Measurements from ENCODE around the gene NAT16. TPM values are rescaled to one million over a fixed set of nuclear protein-coding genes. Genes with fewer than 3 reads are reported as not detected.

Gene NAT16
- total RNA-seq, 2 experiments from 2014 or later = not detected

DNA sequence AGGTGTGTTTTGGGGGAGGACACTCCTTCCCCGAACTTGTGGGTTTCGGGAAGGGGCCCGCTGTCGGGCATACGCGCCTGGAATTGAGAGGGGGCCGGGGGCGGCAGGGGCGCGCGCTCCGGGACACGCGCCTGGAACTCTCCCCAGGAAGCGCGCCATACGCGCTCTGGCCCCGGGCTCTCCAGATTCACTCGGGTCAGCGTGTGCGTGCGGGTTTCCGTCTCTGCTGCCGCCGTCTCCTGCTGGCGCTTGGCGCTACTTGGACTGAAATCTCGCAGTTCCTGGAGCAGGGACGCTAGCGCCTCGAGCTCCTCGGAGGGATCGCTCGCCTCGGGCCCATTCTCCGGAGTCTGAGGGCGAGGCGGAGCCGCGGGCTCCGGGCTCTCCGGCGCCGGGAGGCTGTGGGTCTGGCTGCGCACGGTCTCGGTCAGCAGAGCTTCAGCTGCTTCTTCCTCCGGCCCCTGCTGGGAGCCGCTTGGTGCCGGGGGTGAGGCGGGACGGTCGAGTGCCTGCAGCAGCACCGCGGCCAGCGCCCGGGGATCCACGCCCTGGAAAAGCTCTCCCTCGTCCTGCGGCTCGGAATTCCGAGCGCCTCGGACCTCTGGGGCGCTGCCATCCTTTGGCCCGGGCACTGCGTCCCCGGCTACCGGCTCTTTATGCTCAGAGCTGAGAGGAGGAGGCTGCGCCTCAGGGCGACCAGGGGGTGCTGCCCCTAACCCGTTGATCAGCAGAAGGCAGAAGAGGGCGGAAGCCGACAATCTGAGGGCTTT is 15.8 kb downstream of the NAT16 start:
- peaks cover 16% of the 10 kb centered on the region for H3K36me3 Mint-ChIP-seq (ENCODE audit: low read depth)
- H3K27ac Mint-ChIP-seq = no peak overlapping the region
- peaks cover 9% of the 10 kb centered on the region for H3K36me3 ChIP-seq (ENCODE audit: insufficient read depth, low read length)
- peaks cover 67 to 73% of the 10 kb centered on the region in 2 experiments for H3K27me3 ChIP-seq (ENCODE audit: control insufficient read depth in 1 of 2, insufficient read depth in 2 of 2, low read length in 2 of 2)
- ATAC-seq (ENCODE audit: poor library complexity) = no peak
- TF ChIP-seq, protein P1, sequence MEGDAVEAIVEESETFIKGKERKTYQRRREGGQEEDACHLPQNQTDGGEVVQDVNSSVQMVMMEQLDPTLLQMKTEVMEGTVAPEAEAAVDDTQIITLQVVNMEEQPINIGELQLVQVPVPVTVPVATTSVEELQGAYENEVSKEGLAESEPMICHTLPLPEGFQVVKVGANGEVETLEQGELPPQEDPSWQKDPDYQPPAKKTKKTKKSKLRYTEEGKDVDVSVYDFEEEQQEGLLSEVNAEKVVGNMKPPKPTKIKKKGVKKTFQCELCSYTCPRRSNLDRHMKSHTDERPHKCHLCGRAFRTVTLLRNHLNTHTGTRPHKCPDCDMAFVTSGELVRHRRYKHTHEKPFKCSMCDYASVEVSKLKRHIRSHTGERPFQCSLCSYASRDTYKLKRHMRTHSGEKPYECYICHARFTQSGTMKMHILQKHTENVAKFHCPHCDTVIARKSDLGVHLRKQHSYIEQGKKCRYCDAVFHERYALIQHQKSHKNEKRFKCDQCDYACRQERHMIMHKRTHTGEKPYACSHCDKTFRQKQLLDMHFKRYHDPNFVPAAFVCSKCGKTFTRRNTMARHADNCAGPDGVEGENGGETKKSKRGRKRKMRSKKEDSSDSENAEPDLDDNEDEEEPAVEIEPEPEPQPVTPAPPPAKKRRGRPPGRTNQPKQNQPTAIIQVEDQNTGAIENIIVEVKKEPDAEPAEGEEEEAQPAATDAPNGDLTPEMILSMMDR (IDR thresholded peaks at IDR 0.05) = no peak
- peaks cover 69% of the 10 kb centered on the region for H3K27me3 Mint-ChIP-seq
- H3K27ac ChIP-seq (ENCODE audit: low read depth in 1 of 2, low read length in 2 of 2) = no peak overlapping the region
- no peak overlapping the region for H3K4me3 ChIP-seq (ENCODE audit: low read length)
- intact Hi-C loops (cut with DNase I, micrococcal nuclease) = loop anchor here in 1 of 2 experiments (5.0 kb wide), 1 partner anchor 457 kb away; the partner anchor contains the start of gene POP7
- peak in 1 of 14 experiments; percentile 47 for DNase-seq
- ChIA-PET POLR2A (interaction anchor here (1.2 to 1.7 kb wide), 2 partner anchors 10 to 54 kb away, joined by 3 to 4 read pairs; partner anchors contain the start of genes AP1S1 and ZNHIT1), CTCF (interaction anchor here (3.1 kb wide), 1 partner anchor 20 kb away, joined by 12 read pairs; no protein-coding TSS in a partner anchor)
- H3K4me1 ChIP-seq (ENCODE audit: insufficient read depth, low read length) = peaks cover 47% of the 10 kb centered on the region
- H3K9me3 Mint-ChIP-seq = no peaks in the 10 kb centered on the region
- H3K4me1 Mint-ChIP-seq (ENCODE audit: low read depth) = peaks cover 32% of the 10 kb centered on the region
- peak overlapping the region; percentile 56 for H3K4me3 Mint-ChIP-seq
- H3K9me3 ChIP-seq (ENCODE audit: control insufficient read depth in 1 of 2, insufficient read depth in 1 of 2, low read length in 2 of 2) = peaks cover 0 to 39% of the 10 kb centered on the region in 2 experiments

DNA sequence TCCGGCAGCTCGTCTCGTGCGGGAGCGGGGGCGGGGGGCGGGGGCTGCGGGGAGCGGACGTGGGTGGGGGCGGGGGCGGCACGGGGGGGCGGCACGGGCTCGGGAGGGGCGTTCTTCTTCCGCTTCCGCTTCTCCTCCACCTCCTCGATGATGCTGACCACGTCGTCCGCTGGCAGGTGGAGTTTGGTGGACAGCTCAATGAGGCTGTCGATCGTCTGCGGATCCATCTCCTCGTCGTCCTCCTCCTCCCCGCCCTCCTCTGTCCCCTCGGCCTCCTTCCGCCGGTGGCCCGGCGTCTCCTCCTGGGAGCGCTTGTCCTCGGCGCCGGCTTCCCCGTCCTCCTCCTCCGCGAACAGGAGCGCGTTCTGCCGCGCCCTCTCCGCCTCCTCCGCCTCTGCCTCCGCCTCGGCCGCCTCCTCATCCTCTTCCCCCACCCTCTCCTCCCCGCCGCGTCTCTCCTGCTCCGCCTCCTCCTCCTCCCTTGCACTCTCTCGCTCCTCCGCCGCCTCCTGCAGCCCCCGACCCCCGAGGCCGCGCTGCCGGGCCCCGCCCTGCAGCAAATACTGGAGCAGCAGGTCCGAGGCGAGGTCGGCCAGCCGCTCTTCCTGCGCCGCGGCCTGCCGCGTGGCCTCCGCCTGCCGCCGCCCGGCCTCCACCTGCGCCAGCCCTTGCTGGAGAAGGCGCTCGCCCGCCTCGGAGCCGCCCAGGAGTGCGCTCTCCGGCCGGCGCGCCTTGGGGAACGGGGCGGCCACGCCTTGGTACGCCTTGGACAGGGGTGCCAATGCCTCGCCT is 16.6 kb downstream of the NAT16 start:
- no peak for ATAC-seq (ENCODE audit: poor library complexity)
- DNase-seq = peak in 6 of 14 experiments; percentile 18 to 58 (median 55)
- ChIA-PET POLR2A (interaction anchor here (1.2 kb wide), 1 partner anchor 54 kb away, joined by 3 read pairs; the partner anchor contains the start of gene ZNHIT1), CTCF (interaction anchor here (3.1 kb wide), 1 partner anchor 19 kb away, joined by 12 read pairs; no protein-coding TSS in a partner anchor)
- H3K27me3 Mint-ChIP-seq = peaks cover 64% of the 10 kb centered on the region
- peaks cover 44% of the 10 kb centered on the region for H3K4me1 ChIP-seq (ENCODE audit: insufficient read depth, low read length)
- no peak overlapping the region for H3K27ac ChIP-seq (ENCODE audit: low read depth in 1 of 2, low read length in 2 of 2)
- peak overlapping the region; percentile 77 for H3K4me3 Mint-ChIP-seq
- peaks cover 27% of the 10 kb centered on the region for H3K4me1 Mint-ChIP-seq (ENCODE audit: low read depth)
- H3K4me3 ChIP-seq (ENCODE audit: low read length) = peak overlapping the region; percentile 49
- H3K27me3 ChIP-seq (ENCODE audit: control insufficient read depth in 1 of 2, insufficient read depth in 2 of 2, low read length in 2 of 2) = peaks cover 59 to 65% of the 10 kb centered on the region in 2 experiments
- peaks cover 0 to 33% of the 10 kb centered on the region in 2 experiments for H3K9me3 ChIP-seq (ENCODE audit: control insufficient read depth in 1 of 2, insufficient read depth in 1 of 2, low read length in 2 of 2)
- H3K36me3 Mint-ChIP-seq (ENCODE audit: low read depth) = peaks cover 24% of the 10 kb centered on the region
- H3K36me3 ChIP-seq (ENCODE audit: insufficient read depth, low read length) = peaks cover 15% of the 10 kb centered on the region
- no peak overlapping the region for H3K27ac Mint-ChIP-seq
- no peaks in the 10 kb centered on the region for H3K9me3 Mint-ChIP-seq
- TF ChIP-seq, protein P1 (IDR thresholded peaks at IDR 0.05) = no peak
- intact Hi-C loops (cut with DNase I, micrococcal nuclease) = loop anchor here in 1 of 2 experiments (5.0 kb wide), 1 partner anchor 456 kb away; the partner anchor contains the start of gene POP7

DNA sequence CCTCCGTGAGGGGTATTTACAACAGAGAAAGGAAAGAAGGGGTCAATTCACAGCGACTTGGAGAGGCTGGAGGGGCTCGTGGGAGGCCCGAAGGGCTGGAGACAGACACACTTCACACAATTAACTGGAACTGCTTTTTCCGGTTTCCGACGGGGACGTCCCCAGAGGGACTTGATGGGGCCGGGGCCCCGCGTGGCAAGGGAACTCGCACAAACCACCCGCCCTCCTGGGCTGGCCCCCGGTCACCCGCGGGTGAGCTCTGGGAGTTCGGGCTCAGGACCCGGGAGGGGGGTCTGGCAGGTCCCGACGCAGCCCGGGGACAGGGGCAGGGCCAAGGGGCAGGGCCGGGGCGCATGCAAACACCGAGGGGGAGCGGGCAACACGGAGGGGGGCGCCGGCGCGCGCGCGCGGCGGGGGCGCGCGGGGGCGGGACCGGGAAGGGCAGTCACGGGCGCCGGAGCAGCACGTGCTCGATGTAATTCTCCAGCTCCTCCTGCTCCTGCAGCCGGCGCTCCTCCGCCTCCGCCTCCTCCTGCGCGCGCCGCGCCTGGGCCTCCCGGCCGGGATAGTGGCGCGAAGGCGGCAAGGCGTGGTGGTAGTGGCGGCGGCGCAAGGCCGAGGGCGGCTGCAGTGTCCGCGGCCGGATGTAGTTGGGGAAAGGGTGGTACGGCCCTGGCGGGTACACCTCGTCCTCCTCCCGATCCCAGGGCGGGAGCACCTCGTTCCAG is 17.4 kb downstream of the NAT16 start:
- Mint-ChIP-seq H3K4me1 (ENCODE audit: low read depth) (peaks cover 24% of the 10 kb centered on the region), H3K27ac (no peak overlapping the region), H3K27me3 (peaks cover 61% of the 10 kb centered on the region), H3K36me3 (ENCODE audit: low read depth) (peaks cover 29% of the 10 kb centered on the region), H3K9me3 (no peaks in the 10 kb centered on the region), H3K4me3 (peak overlapping the region; percentile 77)
- TF ChIP-seq, protein P1 (IDR thresholded peaks at IDR 0.05) = no peak
- DNase-seq (peak in 1 of 14 experiments; percentile 43), ATAC-seq (ENCODE audit: poor library complexity) (no peak)
- peaks cover 44% of the 10 kb centered on the region for H3K4me1 ChIP-seq (ENCODE audit: insufficient read depth, low read length)
- H3K27ac ChIP-seq (ENCODE audit: low read depth in 1 of 2, low read length in 2 of 2) = no peak overlapping the region
- POLR2A ChIA-PET = no interaction called here
- intact Hi-C loops (cut with DNase I, micrococcal nuclease) = loop anchor here in 1 of 2 experiments (5.0 kb wide), 1 partner anchor 455 kb away; the partner anchor contains the start of gene POP7
- H3K9me3 ChIP-seq (ENCODE audit: control insufficient read depth in 1 of 2, insufficient read depth in 1 of 2, low read length in 2 of 2) = peaks cover 0 to 33% of the 10 kb centered on the region in 2 experiments
- CTCF ChIA-PET = no interaction called here
- H3K36me3 ChIP-seq (ENCODE audit: insufficient read depth, low read length) = peaks cover 21% of the 10 kb centered on the region
- H3K4me3 ChIP-seq (ENCODE audit: low read length) = peak overlapping the region; percentile 49
- peaks cover 52 to 57% of the 10 kb centered on the region in 2 experiments for H3K27me3 ChIP-seq (ENCODE audit: control insufficient read depth in 1 of 2, insufficient read depth in 2 of 2, low read length in 2 of 2)

Data from CD4-positive, alpha-beta T cell (primary cell).